HG03025 (cell line): ENCODE results near the gene VEGFA.
"Not testable (repeated sequence)": the region's sequence is repeated elsewhere in the genome, so short reads cannot be mapped to it uniquely, and the experiment has no call there.

ENCODE experiments used
- ATAC-seq: cut with Tn5 transposase; IDR thresholded peaks from one replicate; pipeline ENCODE4 v1.9.1; 2021; ENCODE audit warnings: mild to moderate bottlenecking, moderate library complexity; ENCODE audit not compliant: unreplicated experiment, low FRiP score

Gene VEGFA

DNA sequence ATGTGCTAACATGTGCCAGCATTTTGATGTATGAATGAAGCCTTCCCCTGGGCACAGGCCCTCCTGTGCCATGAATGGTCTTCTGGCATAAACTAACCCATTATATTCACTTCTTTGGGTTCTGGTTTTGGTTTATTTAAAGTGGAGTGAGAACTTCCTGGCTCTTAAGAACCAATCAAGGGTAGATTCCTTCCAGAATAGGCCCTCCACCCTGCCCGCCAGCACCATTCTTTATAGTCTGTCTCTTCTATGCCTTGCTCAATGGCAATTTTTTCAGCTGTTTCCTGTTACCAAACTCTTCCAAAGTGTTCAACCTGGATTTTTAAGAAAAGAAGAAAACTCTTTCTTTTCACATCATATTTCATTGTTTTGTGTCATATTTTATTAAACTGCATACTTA lies 44.1 kb downstream of the VEGFA start:
- ATAC-seq, result no peak

DNA sequence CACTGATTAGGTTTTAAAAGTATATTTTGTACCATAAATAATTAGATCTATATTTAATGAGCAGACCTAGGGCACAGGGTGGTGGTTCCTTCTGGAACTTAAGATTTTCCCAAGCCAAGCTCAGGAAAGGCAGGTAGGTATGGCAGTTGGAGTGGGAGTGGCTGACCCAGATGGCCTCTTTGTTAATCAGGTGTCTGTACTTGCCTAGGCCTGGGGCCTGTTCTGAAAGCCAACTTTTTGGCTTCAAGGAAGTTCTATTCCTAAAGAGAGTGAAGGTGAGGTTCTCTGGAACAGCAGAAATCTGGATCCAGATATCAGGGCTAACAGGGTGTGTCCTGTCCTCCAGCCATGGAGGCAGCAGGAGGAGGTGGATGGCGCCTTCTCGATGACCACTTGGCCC lies 44.9 kb downstream of the VEGFA start:
- no peak for ATAC-seq

GRCh38 chr6:43817192-43817591 lies 47.2 kb downstream of the VEGFA start:
- ATAC-seq, result no peak

DNA sequence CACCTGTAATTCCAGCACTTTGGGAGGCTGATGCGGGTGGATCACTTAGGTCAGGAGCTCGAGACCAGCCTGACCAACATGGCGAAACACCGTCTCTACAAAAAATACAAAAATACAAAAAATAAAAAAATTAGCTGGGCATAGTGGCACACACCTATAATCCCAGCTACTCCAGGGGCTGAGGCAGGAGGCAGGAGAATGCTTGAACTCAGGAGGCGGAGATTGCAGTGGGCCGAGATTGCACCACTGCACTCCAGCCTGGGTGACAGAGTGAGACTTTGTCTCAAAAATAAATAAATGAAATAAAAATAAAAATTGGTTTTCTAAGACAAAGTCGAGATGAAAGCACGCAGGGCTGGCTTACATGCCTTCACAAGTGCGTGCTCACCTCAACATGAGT lies 49.0 kb downstream of the VEGFA start:
- not testable (repeated sequence) for ATAC-seq

- no peak for ATAC-seq
These were observed 49.9 kb downstream of the VEGFA start for GRCh38 chr6:43819958-43820357.

DNA sequence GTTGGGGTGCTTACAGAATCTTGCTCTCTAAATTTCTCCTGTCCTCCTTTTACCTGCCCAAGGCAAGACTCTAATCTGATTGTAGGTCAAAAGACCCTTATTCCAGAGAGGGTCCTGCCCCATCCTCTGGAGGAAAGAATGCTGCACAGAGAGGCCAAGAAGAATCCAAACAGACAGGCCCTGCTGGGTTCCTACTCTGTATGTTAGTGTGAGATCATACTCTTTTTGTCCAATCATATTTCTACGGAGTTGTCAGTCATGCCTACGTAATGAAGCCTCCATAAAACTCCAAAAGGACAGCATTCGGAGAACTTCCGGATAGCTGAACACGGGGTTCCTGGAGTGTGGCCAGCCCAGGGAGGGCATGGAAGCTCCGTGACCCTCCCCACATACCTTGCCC lies 50.5 kb downstream of the VEGFA start:
- no peak for ATAC-seq

- no peak for ATAC-seq
These were observed 51.3 kb downstream of the VEGFA start for GRCh38 chr6:43821101-43821886.

DNA sequence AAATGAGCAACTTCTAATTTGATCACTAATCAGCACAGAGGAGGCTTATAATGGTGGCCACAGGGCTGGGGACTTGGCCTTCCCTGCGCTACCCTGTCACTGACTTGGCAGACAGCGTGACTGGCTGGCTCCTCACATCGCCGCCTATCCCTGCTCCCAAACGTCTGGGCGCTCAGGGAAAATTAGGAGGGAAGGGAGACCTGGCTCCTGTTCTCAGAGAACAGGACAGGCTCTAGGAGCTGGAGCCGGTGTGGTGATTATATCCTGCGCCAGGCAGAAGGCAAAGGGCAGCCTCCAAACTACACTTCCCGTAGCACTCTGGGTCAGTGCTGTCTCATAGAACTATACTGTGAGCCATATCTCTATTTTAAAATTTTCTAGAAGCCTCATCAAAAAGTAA lies 53.4 kb downstream of the VEGFA start:
- ATAC-seq, result no peak

GRCh38 chr6:43823879-43824702 lies 54.1 kb downstream of the VEGFA start:
- ATAC-seq, result no peak

GRCh38 chr6:43824703-43825064 lies 54.7 kb downstream of the VEGFA start:
- ATAC-seq, result no peak

DNA sequence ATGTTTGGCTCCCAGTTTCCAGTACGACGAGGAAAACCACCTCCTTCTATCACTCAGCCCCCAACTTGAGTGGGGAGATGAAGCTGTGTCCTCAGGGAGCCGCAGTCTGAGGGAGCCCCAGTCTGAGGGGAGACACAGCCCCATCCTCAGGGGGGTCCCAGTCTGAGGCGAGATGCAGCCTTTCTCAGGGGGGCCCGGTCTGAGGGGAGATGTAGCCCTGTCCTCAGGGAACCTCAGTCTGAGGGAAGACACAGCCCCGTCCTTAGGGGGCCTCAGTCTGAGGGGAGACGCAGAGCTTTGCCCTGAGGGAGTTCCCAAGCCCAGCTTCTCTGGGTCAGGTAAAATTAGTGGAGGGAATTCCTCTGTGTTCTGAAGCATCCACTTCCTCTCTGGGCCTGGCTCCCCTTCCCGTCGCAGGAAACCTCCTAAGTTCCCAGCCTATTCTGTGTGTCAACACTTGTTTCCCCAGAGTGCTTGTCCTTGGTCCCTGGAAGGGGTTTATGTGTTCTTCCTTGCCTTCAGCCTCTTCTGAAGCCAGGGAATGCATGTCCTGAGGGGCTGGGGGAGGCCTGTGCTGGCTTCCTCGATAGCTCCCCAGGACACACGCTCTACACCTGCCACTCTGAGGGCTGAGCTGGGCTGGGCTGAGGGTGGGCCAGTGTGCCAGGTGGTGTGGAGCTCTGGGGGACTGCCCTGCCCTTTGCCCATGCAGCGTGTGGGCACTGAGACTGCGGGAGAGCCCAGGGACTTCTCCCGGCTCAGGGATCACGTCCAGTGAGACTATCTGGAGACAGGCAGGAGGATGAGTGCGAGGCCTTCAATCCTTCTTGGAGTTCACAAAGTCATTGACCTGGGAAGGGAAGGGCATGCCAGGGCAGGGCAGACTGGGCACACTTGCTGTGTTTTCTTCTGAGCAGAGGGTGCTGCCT lies 55.4 kb downstream of the VEGFA start:
- ATAC-seq, result no peak

DNA sequence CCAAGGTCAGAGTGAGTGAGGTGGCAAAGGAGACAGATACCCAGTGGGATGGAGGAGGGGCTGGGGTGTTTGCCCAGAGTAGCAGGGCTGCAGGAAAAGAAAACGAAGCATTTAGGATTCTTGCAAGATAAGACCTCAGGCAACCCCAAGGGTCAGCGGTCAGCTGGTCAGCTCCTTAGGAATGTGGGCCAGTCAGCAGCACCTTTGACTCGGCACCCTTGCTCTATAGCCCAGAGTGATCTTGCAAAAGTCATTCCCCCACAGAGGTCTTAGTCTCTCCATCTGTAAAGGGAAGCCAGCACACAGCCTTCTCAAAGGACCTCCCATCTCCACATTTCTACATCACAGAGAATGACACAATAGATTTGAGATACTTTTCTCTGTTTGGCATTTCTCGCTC lies 56.7 kb downstream of the VEGFA start:
- ATAC-seq, result no peak

GRCh38 chr6:43827898-43828297 lies 57.9 kb downstream of the VEGFA start:
- ATAC-seq, result no peak

DNA sequence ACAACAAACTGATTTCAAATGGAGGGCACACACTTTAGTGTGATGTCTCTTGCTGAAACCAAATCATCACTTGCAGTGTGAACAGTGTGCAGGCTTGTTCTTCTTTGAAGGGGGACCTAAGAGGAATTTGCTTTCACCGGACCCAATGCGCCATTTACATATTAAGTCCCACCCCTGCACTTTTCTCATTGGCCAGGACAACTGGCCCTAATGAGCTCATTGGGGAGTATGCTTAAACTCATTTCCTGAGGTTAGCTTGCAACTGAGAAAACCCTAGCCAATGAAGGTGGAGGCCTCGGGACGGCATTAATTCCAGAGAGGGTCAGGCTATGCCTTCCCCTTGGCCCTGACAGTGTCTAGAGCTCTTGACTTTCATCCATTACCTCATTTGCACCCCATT lies 58.7 kb downstream of the VEGFA start:
- no peak for ATAC-seq

- no peak for ATAC-seq
These were observed 59.5 kb downstream of the VEGFA start for GRCh38 chr6:43829470-43829869.

DNA sequence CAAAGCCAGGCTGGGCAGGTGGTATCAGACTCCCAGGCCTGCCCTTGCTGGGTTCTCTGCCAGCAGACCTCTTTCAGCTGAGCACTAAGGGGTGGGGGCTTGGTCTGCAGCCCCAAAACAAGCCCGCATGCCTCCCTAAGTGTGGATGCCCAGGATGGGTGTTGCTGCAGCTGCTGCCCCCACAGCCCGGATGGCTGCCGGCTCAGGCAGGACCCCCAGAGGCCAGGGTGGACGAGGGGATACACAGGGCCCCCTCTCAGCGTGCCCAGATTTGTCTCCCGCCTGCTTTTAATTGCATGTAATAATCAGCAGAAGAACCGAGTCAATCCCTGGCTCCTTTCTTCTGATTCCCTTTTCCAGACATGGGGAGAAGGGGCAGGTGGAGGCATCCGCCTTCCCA lies 60.8 kb downstream of the VEGFA start:
- ATAC-seq, result no peak

- ATAC-seq, result no peak
These were observed 61.2 kb downstream of the VEGFA start for GRCh38 chr6:43831191-43831590.

DNA sequence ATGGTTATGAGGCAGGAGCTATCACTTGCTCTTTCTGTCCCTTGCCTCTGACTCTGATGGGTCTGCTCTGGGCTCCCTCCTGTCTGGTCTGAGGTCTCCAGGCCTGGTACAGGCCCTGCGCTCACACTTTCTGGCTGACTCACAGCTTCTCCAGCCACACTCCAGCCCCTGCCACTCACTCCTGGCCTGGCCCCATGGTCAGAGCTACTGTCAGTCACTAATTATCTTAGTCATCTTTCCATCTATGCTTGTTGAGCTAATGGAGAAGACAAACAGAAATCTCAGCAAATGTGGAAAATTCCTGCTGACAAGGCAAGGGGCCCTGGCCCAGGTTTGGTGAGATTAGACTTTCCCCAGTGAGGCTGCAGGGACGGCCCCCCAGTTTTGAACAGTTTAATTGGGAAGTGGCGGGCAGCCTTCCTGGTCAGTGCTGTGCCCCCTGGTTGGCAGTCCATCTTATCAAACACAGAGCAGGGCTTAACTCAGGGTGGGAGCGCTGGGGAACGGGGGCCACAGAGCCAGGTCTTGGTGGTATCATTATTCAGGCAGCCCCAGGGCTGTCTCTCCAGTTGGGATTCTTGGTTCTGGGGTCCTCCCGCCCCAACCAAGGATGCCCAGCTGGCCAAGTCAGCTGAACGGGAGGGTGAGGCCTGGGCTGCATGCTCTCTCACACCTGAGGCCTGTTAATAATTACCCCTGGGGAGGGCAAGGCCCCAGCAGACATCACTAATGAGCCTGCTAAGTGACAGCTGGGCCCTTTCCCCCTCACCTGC lies 63.4 kb downstream of the VEGFA start:
- no peak for ATAC-seq

DNA sequence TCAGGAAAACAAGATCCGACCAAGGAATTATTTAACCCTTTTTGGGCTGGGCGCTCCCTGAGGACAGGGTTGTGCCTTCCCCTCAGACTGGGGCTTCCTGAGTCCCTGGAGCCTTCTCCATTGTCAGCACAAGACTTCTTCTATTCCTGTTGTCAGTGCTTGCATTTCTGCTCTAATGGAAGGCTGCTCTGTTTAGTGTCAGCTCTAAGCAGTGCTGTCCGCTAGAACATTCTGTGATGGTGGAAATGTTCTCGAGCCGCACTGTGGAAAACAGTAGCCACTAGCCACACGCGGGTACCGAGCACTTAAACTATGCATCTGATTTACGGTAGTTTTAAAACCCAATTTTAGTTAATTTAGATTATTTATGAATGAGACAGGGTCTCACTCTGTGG lies 64.0 kb downstream of the VEGFA start:
- no peak for ATAC-seq

DNA sequence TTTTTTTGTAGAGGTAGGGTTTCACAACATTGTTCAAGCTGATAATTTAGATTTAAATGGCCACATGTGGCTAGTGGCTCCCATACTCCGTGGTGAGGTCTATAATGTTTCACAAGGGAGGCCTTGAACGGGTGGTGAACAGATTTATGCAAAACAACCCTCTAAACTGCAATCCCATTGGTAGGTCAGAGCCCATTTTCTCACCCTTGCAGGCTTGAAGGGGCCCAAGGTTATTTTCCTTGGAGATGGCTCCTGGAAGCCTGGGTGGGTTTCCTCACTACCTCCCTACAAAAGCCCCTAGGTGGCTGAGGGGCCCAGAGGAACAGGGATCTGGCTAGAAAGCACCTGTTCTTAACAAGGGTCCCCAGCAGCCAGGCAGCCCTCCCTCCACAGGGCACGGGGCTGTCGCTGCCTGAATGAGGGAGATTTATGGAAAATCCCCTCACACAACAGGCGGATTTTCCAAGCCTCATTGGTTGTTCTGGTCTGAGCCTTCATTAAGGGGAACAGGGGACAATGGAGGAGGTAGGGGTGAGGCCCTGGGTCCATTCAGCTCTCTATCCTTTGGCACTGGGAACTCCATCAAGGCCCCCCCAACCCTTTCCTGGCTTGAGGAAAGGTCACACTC lies 64.6 kb downstream of the VEGFA start:
- no peak for ATAC-seq
